Progenitor cell of endocrine pancreas (in vitro differentiated cells): ENCODE measurements around the gene BAHCC1. TPM values are rescaled to one million over a fixed set of nuclear protein-coding genes. Genes with fewer than 3 reads are reported as not detected.
A peak's percentile ranks its signal among the peaks of the same experiment; 100 is the strongest.

ENCODE experiments used
- DNase-seq: peaks from one replicate; pipeline ENCODE4 v3.0.0; 2021; ENCODE audit warnings: low spot score; ENCODE audit not compliant: unreplicated experiment
- H3K27ac Mint-ChIP-seq: 2 replicates; pipeline ENCODE4 v1.8.0; 2021; ENCODE audit warnings: mild to moderate bottlenecking, moderate library complexity, mixed read lengths
- H3K27me3 Mint-ChIP-seq: 2 replicates; pipeline ENCODE4 v1.8.0; 2021; ENCODE audit warnings: mixed read lengths
- H3K36me3 Mint-ChIP-seq: 2 replicates; pipeline ENCODE4 v1.8.0; 2022; ENCODE audit warnings: mixed read lengths; ENCODE audit not compliant: insufficient read depth
- H3K4me1 Mint-ChIP-seq: 2 replicates; pipeline ENCODE4 v1.8.0; 2021; ENCODE audit warnings: low read depth, mixed read lengths
- H3K4me3 Mint-ChIP-seq: 2 replicates; pipeline ENCODE4 v1.8.0; 2021; ENCODE audit warnings: low read depth, mild to moderate bottlenecking, moderate library complexity, mixed read lengths
- H3K9me3 Mint-ChIP-seq: 2 replicates; pipeline ENCODE4 v1.8.0; 2021; ENCODE audit warnings: low read depth, mixed read lengths
- CTCF ChIP-seq: fragments of 200-600 bp; sonication (generic); IDR thresholded peaks from one replicate; pipeline ENCODE4 v1.5.0; 2021; ENCODE audit warnings: antibody characterized with exemption, mild to moderate bottlenecking; ENCODE audit not compliant: unreplicated experiment
- total RNA-seq: library from RNA; stranded (reverse); gene quantifications from 2 replicates; pipeline ENCODE4 v1.2.1, GENCODE V29; 2021

The BAHCC1 gene
- total RNA-seq, 1 donor from 2014 or later, result 40.5 TPM

DNA sequence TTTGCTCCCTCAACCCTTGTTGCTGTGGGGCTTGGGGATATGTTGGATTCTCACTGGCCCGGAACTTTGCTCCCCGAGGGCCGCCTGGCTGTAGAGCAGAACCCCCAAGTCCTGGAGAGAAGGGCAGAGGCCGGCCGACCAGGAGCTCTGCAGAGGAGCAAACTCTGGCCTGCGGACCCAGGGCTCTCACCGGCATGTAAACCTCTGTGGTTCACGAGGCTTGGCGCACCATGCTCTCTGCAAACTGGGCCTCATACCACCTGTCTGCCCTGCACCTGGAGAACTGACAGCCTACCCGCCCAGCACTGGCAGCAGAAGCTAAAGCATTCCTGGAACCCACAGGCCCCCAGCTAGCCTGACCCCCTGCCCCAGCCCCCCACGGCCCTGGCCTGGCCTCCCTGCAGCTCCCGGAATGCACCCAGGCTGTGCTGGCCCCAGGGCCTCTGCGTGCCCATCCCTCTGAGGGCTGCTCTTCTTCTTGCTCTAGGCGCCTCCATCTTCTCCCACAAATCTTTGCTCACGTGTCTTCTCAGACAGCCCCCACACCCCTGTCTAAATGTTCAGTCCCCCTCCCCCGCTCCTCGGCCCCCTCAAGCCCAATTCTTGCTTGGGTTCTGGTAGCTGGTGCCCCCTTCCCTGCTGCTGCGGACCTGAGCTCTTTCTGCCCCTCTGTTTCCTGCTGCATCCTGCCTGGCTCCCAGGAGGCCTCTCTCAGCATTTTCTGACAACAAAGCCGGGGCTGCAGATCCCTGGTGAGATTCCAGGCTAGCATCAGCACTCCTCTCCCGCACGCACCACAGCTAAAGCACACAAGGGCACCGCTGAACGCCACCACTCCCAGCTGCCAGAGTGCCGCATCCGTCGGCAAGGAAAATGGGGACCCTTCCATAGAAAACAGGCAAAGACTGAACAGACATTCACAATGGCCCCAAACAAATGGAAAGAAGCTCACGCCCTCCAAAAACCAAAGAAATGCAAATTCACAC is 94.0 kb downstream of the BAHCC1 start:
- Mint-ChIP-seq H3K4me3 (no peak overlapping the region), H3K27ac (no peak overlapping the region), H3K4me1 (peaks cover 9% of the 10 kb centered on the region), H3K9me3 (no peaks in the 10 kb centered on the region), H3K36me3 (no peaks in the 10 kb centered on the region), H3K27me3 (peaks cover 40% of the 10 kb centered on the region)
- no peak for DNase-seq
- TF ChIP-seq CTCF, result no peak

- H3K4me3 Mint-ChIP-seq, result no peak overlapping the region
- H3K27ac Mint-ChIP-seq, result no peak overlapping the region
- H3K4me1 Mint-ChIP-seq, result peaks cover 9% of the 10 kb centered on the region
- peaks cover 49% of the 10 kb centered on the region for H3K27me3 Mint-ChIP-seq
- DNase-seq, result no peak
- H3K36me3 Mint-ChIP-seq, result no peaks in the 10 kb centered on the region
- H3K9me3 Mint-ChIP-seq, result no peaks in the 10 kb centered on the region
- no peak for TF ChIP-seq CTCF
Measured at GRCh38 chr17:81489998-81490992, 95.0 kb downstream of the BAHCC1 start.

GRCh38 chr17:81491181-81491581 is 95.9 kb downstream of the BAHCC1 start:
- peaks cover 48% of the 10 kb centered on the region for H3K27me3 Mint-ChIP-seq
- no peak for DNase-seq
- H3K36me3 Mint-ChIP-seq, result no peaks in the 10 kb centered on the region
- peaks cover 9% of the 10 kb centered on the region for H3K4me1 Mint-ChIP-seq
- H3K27ac Mint-ChIP-seq, result no peak overlapping the region
- no peak for TF ChIP-seq CTCF
- H3K4me3 Mint-ChIP-seq, result no peak overlapping the region
- no peaks in the 10 kb centered on the region for H3K9me3 Mint-ChIP-seq

DNA sequence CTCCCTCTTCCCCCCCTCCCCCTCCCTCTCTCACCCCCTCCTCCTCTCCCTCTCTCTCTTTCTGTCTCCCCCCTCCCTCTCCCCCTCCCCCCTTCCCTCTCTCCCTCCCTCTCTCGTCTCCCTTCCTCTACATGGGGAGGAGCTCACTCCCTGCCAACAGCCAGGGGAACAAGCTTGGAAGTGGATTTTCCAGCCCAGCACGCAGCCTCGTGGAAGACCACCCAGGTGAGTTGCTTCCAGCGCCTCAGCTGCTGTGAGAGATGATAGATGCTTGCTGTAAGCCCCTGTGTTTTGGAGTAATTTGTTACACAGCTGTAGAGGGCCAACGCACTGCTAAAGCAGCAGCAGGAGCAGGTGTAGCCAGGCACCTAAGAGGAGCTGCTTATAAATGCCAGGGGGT is 96.5 kb downstream of the BAHCC1 start:
- no peak overlapping the region for H3K27ac Mint-ChIP-seq
- no peak overlapping the region for H3K4me3 Mint-ChIP-seq
- peaks cover 45% of the 10 kb centered on the region for H3K27me3 Mint-ChIP-seq
- H3K4me1 Mint-ChIP-seq, result peaks cover 9% of the 10 kb centered on the region
- no peaks in the 10 kb centered on the region for H3K36me3 Mint-ChIP-seq
- H3K9me3 Mint-ChIP-seq, result no peaks in the 10 kb centered on the region
- DNase-seq, result no peak
- TF ChIP-seq CTCF, result no peak

GRCh38 chr17:81492202-81492601 is 96.9 kb downstream of the BAHCC1 start:
- DNase-seq, result no peak
- Mint-ChIP-seq H3K36me3 (no peaks in the 10 kb centered on the region), H3K27ac (peak overlapping the region; percentile 62), H3K4me3 (no peak overlapping the region), H3K9me3 (no peaks in the 10 kb centered on the region), H3K27me3 (peaks cover 45% of the 10 kb centered on the region), H3K4me1 (peaks cover 9% of the 10 kb centered on the region)
- TF ChIP-seq CTCF, result no peak
